Right atrium auricular region (tissue), 2 donors: Measurements from ENCODE around the gene KMT2A. TPM values are rescaled to one million over a fixed set of nuclear protein-coding genes. Genes with fewer than 3 reads are reported as not detected.

Experiments
- DNase-seq: peaks from one replicate; pipeline ENCODE4 v3.0.0-alpha.2; 2019; ENCODE audit warnings: low spot score
- H3K27ac ChIP-seq, 2 donors: fragments of 200-600 bp; sonication (generic); 1 replicate in 1 of 2; 2 replicates in 1 of 2; pipeline ENCODE4 v1.5.1; 2016 to 2019
- H3K27me3 ChIP-seq, 2 donors: fragments of 200-600 bp; sonication (generic); one replicate each; pipeline versions ENCODE4 v1.5.1 to v1.6.0; 2017 to 2019
- H3K36me3 ChIP-seq: fragments of 200-600 bp; sonication (generic); one replicate; pipeline ENCODE4 v1.5.1; 2016
- H3K4me1 ChIP-seq, 2 donors: fragments of 200-600 bp; sonication (generic); one replicate each; pipeline versions ENCODE4 v1.5.1 to v1.6.0; 2017 to 2019
- H3K4me3 ChIP-seq, 2 donors: fragments of 200-600 bp; sonication (generic); 1 replicate in 1 of 2; 2 replicates in 1 of 2; pipeline ENCODE4 v1.5.1; 2017 to 2019; ENCODE audit warnings: mild to moderate bottlenecking in 1 of 2, moderate library complexity in 1 of 2
- H3K9me3 ChIP-seq, 2 donors: fragments of 200-600 bp; sonication (generic); one replicate each; pipeline ENCODE4 v1.5.1; 2019
- CTCF ChIP-seq, 2 donors: fragments of 200-600 bp; sonication (generic); IDR thresholded peaks; one replicate each; pipeline ENCODE4 v1.5.1; 2019; ENCODE audit warnings: antibody characterized with exemption in 2 of 2
- total RNA-seq, 2 donors: library from RNA; depleted of rRNA; stranded (reverse); fragments of >200 nt; gene quantifications; one replicate each; pipeline ENCODE4 v1.1.0, GENCODE V29; 2016

KMT2A gene
- total RNA-seq, 2 donors from 2014 or later = 28.1 to 41.7 TPM

DNA sequence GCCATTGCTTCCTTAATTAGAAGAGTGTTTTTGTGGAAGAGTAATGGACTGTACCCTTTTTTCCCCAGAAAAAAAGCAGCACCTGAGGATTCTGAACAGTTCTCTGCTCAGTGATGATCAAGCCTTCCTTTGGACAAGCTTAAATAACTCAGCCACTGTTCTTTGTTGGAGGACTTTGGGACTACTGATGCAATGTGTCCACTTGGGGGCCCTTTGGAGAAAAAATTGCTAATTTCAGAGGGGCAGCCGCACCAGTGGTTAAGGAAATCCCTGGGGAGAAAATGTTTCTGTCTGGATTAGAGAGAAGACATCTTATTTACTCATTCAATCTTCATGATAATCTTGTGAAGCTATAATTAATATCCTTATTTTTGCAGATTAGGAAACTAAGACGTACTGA is 5.3 kb upstream of the KMT2A start:
- no peak overlapping the region for H3K27ac ChIP-seq
- no peak for DNase-seq
- no peak for TF ChIP-seq CTCF (IDR thresholded peaks at IDR 0.05)
- H3K4me3 ChIP-seq = no peak overlapping the region
- no peaks in the 10 kb centered on the region for H3K36me3 ChIP-seq
- H3K4me1 ChIP-seq = peaks cover 0 to 16% of the 10 kb centered on the region in 2 donors
- H3K9me3 ChIP-seq = no peaks in the 10 kb centered on the region
- no peaks in the 10 kb centered on the region for H3K27me3 ChIP-seq

DNA sequence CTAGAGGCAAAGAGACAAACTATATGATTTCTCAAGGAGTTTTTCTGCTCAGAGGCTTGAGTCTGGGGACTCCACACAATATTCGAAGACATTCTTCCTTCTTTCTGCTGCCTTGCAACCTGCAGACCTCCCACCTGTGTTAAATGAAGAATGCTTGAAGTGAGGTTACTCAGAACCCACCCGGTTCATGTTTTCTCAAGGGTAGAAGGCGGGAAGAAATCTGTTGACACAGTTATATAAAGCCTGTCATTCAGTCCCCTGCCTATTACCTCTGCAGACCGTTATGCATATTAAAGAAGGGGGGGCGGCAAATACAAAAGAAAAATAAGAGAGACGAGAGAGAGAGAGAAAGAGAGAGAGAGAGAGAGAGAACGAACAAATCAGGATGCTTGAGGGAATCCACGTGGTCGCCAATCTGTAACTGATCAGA is 2.2 kb upstream of the KMT2A start:
- DNase-seq = no peak
- H3K4me3 ChIP-seq = peak overlapping the region; percentile 86 to 99
- H3K27ac ChIP-seq = no peak overlapping the region
- no peaks in the 10 kb centered on the region for H3K9me3 ChIP-seq
- H3K36me3 ChIP-seq = no peaks in the 10 kb centered on the region
- TF ChIP-seq CTCF (IDR thresholded peaks at IDR 0.05) = no peak
- no peaks in the 10 kb centered on the region for H3K27me3 ChIP-seq
- peaks cover 0 to 36% of the 10 kb centered on the region in 2 donors for H3K4me1 ChIP-seq

DNA sequence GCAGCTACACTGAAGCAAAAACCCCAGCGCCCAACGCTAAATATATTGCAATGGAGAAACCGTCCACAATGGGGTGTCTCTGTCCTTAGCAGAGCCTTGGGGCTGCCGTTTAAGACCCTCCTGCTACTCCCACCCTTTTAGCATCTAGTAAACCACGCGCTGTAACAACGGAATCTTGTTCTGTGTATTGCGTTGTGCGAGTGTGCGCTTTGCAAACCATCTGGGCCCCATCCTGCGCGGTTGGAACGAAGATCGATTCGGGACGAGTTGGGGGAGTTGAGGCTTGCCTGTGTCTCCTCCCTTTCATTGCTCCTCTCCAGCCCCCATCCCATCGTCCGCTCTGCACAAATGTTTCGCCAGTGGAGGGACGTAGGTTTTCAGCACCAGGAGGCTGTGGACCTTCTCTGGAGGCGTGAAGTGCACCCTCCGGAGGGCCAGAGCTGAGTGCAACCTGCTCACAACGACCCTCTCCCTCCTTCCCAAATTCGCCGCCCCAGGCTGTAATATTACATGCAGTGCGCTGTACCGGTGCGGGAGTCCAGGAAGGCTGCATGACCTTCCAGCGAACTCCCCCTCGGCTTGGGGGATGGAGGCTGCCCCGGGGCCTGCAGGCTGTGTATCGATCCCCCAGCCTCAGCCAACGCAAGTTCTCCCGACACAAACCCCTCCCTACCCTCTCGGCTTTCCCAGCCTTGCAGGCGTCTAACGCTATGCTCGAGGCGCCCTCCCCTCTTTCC is 1.6 kb upstream of the KMT2A start:
- no peak for DNase-seq
- Histone ChIP-seq H3K4me1 (peaks cover 0 to 42% of the 10 kb centered on the region in 2 donors), H3K27ac (peak overlapping the region; percentile 92 to 94)

GRCh38 chr11:118435290-118435892 is 901 bp upstream of the KMT2A start:
- no peaks in the 10 kb centered on the region for H3K27me3 ChIP-seq
- DNase-seq = no peak
- peak overlapping the region; percentile 92 to 94 for H3K27ac ChIP-seq
- no peak for TF ChIP-seq CTCF (IDR thresholded peaks at IDR 0.05)
- no peaks in the 10 kb centered on the region for H3K9me3 ChIP-seq
- H3K36me3 ChIP-seq = no peaks in the 10 kb centered on the region
- H3K4me1 ChIP-seq = peaks cover 0 to 47% of the 10 kb centered on the region in 2 donors
- H3K4me3 ChIP-seq = peak overlapping the region; percentile 86 to 99

More for the DNA sequence above, 1.6 kb upstream of the KMT2A start:
- H3K9me3 ChIP-seq = no peaks in the 10 kb centered on the region
- H3K36me3 ChIP-seq = no peaks in the 10 kb centered on the region
- H3K27me3 ChIP-seq = no peaks in the 10 kb centered on the region
- H3K4me3 ChIP-seq = peak overlapping the region; percentile 86 to 99
- TF ChIP-seq CTCF (IDR thresholded peaks at IDR 0.05) = no peak

GRCh38 chr11:118436639-118437207 is 431 bp downstream of the KMT2A start:
- DNase-seq = no peak
- Histone ChIP-seq H3K4me1 (peaks cover 0 to 58% of the 10 kb centered on the region in 2 donors), H3K27ac (peak overlapping the region; percentile 92 to 94)

More at GRCh38 chr11:118436639-118437207, 431 bp downstream of the KMT2A start:
- Histone ChIP-seq H3K36me3 (no peaks in the 10 kb centered on the region), H3K9me3 (no peaks in the 10 kb centered on the region), H3K27me3 (no peaks in the 10 kb centered on the region), H3K4me3 (peak overlapping the region; percentile 86 to 99)
- no peak for TF ChIP-seq CTCF (IDR thresholded peaks at IDR 0.05)
